Measurements from ENCODE around the gene C5orf63. TPM values are rescaled to one million over a fixed set of nuclear protein-coding genes. Genes with fewer than 3 reads are reported as not detected.

The C5orf63 gene
- total RNA-seq, 1 donor from 2014 or later, result not detected

DNA sequence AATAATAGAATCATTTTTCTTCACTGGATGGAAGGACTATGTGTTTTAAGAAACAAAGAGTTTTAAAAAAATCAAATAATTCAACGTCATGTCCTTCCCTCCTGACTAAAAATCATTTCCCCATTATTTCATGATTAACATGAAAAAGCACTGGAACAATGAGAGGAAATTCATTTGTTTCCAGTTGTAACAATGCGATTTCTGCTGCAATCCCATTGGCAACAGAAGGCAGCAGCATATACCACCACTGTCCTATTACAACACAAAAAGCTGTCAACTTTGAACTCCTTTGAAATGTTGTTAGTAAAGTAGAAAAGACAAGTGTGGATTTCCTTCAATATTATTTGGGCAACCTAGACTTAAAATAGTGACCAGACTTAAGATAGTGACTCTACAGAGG, 3.1 kb downstream of the C5orf63 start:
- intact Hi-C loops (cut with DNase I), result loop anchor here (5.0 kb wide), 1 partner anchor 38 kb away; the partner anchor contains the start of gene MARCHF3
- no peaks in the 10 kb centered on the region for H3K4me1 ChIP-seq
- H3K9me3 ChIP-seq, result no peaks in the 10 kb centered on the region
- H3K27ac ChIP-seq, result no peak overlapping the region
- H3K4me3 ChIP-seq, result no peak overlapping the region
- TF ChIP-seq CTCF (IDR thresholded peaks at IDR 0.05), result no peak
- no peak for DNase-seq (ENCODE audit: low spot score in 2 of 2)
- no peaks in the 10 kb centered on the region for H3K36me3 ChIP-seq
- no peaks in the 10 kb centered on the region for H3K27me3 ChIP-seq

DNA sequence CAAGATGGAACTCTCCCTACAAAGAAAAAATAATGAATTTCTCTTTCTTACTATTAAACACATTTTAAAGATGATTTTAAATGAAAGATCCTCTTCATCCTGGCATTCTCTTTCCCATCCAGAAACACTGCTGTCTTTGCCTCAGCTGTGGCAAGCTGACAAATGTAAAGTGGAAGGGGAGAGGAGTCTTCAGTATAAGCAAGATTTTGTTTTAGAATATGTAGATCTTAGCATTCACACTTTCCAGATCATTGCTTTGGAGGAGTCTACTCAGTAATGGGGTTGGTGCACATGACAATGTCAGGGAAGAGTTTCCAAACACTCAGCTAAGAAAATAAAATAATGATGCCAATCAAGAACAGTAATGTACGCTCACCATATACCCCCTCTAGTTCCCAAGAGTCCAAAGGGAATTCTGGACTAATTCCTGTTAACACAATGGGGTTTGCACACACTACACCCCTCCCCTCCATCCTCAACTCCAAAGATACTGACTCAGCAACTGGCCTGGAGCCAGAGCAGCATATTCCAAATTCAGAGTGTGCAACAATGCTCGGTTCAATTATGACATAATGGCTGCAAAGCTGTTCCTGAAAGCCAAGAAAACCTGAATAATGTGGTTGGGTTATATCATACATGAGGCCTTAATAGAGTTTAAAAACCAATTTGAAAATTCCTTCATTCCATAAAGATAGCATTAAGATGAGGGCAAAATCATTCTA, 4.6 kb downstream of the C5orf63 start:
- Histone ChIP-seq H3K4me1 (no peaks in the 10 kb centered on the region), H3K27me3 (no peaks in the 10 kb centered on the region), H3K27ac (no peak overlapping the region), H3K36me3 (no peaks in the 10 kb centered on the region), H3K4me3 (no peak overlapping the region), H3K9me3 (no peaks in the 10 kb centered on the region)
- intact Hi-C loops (cut with DNase I), result no loop called here
- DNase-seq (ENCODE audit: low spot score in 2 of 2), result no peak
- TF ChIP-seq CTCF (IDR thresholded peaks at IDR 0.05), result no peak

- TF ChIP-seq CTCF (IDR thresholded peaks at IDR 0.05), result no peak
- intact Hi-C loops (cut with DNase I), result no loop called here
Observed at GRCh38 chr5:127066721-127067120, 6.6 kb downstream of the C5orf63 start.

GRCh38 chr5:127064253-127064840, 9.0 kb downstream of the C5orf63 start:
- TF ChIP-seq CTCF (IDR thresholded peaks at IDR 0.05), result no peak
- DNase-seq (ENCODE audit: low spot score in 2 of 2), result no peak
- H3K27ac ChIP-seq, result no peak overlapping the region
- no peak overlapping the region for H3K4me3 ChIP-seq
- intact Hi-C loops (cut with DNase I), result no loop called here
- H3K9me3 ChIP-seq, result no peaks in the 10 kb centered on the region
- no peaks in the 10 kb centered on the region for H3K36me3 ChIP-seq
- no peaks in the 10 kb centered on the region for H3K4me1 ChIP-seq
- no peaks in the 10 kb centered on the region for H3K27me3 ChIP-seq

More at GRCh38 chr5:127066721-127067120, 6.6 kb downstream of the C5orf63 start:
- no peaks in the 10 kb centered on the region for H3K36me3 ChIP-seq
- H3K27me3 ChIP-seq, result no peaks in the 10 kb centered on the region
- no peak overlapping the region for H3K4me3 ChIP-seq
- DNase-seq (ENCODE audit: low spot score in 2 of 2), result no peak
- H3K27ac ChIP-seq, result no peak overlapping the region
- no peaks in the 10 kb centered on the region for H3K4me1 ChIP-seq
- no peaks in the 10 kb centered on the region for H3K9me3 ChIP-seq

DNA sequence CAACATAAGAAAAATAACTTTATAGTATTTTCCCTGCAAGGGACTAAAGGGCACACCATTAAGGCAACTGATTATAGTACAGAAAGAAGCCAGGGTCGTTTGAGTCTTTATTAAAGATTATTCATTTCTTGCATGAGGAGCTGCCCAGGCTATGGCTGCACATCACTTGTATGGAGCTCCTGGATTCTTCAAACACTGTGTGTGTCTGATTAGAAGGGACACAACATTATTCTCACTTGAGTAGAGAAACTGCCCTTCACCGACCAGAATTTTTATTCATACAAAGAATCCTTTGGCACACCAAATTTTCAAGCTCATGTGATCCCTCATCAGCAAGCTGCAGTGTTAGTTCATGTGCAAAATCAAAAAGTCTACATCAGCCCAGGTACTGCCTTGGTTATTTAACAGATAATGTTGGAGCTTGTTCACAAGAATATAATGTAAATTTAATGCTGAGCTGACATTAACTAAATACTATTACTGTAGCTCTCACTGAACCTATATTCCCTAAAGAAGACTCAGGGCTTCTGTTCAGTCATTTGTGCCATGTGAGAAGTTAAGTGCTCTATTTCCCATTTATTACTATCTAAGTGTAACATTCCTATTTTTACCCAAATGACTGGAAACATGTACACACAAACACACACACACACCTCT, 9.9 kb downstream of the C5orf63 start:
- no peak overlapping the region for H3K4me3 ChIP-seq
- H3K36me3 ChIP-seq, result no peaks in the 10 kb centered on the region
- no peaks in the 10 kb centered on the region for H3K9me3 ChIP-seq
- H3K27ac ChIP-seq, result no peak overlapping the region
- no peaks in the 10 kb centered on the region for H3K4me1 ChIP-seq
- intact Hi-C loops (cut with DNase I), result no loop called here
- DNase-seq (ENCODE audit: low spot score in 2 of 2), result no peak
- TF ChIP-seq CTCF (IDR thresholded peaks at IDR 0.05), result no peak
- no peaks in the 10 kb centered on the region for H3K27me3 ChIP-seq
